Measurements from ENCODE around the gene DEPDC4.
"Not testable (repeated sequence)": the region's sequence is repeated elsewhere in the genome, so short reads cannot be mapped to it uniquely, and the experiment has no call there.

The DEPDC4 gene

DNA sequence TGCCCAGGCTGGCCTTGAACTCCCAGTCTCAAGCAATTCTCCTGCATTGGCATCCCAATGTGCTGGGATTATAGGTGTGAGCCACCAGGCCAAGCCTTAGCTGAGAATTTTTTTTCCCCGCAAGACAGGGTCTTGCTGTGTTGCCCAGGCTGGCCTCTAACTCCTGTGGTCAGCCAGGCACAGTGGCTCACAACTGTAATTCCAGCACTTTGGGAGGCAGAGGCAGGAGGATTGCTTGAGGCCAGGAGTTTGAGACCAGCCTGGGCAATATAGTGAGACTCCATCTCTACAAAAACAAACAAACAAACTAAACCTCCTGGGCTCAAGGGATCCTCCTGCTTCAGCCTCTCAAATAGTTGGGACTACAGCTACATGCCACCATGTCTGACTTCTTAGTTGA is 27.3 kb downstream of the DEPDC4 start:
- no peak for TF ChIP-seq ZNF274 (IDR thresholded peaks at IDR 0.05; ENCODE audit: low read depth, low read length)
- no peak overlapping the region for H3K4me3 ChIP-seq (ENCODE audit: low read length)

DNA sequence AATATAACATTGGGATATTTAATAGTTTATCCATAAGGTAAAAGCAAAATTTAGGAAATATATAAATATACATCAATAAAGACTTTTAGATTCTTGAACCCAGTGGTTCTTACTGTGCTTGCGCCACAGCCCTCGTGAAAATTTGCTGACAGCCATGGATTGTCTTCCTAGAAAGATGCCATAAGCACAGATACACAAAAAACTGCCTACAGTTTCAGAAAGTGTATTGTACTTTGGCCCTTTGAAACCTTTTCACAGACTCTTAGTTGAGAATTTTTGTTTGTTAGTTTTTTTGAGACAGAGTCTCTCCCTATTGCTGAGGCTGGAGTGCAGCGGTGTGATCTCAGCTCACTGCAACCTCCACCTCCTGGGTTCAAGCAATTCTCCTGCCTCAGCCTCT is 28.1 kb downstream of the DEPDC4 start:
- H3K4me3 ChIP-seq (ENCODE audit: low read length) = no peak overlapping the region
- no peak for TF ChIP-seq ZNF274 (IDR thresholded peaks at IDR 0.05; ENCODE audit: low read depth, low read length)

DNA sequence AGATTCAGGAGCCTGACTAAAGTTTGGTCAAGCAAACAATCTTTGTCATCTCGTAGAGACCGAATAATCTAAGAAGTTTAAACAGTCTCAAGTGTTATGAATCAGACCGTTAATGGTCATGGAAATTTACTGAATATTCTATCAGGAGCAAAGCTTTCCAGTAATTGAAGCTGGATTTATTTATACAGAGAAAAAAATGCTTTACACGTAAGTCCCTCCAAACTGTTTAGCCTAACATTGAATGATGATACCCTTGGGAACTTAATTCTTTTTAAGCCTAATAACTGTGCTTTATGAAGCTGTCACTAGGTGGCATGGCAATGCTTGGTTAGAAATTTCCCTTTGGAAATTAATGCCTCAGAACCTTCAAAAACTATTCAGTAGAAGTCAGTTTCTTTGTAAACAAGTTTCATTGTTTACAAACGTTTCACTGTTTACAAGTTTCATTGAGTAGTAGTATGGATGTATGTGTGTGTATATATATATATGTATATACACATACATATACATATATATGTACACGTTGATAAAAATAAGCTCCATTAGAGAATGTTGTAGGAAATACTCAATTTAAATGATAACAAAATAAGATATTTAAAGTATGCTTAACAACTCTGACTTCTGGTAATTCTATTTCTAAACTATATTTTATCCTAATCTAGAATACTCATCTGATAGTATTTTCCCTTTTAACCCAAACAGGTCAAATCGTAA is 32.1 kb downstream of the DEPDC4 start:
- TF ChIP-seq ZNF274 (IDR thresholded peaks at IDR 0.05; ENCODE audit: low read depth, low read length) = no peak
- no peak overlapping the region for H3K4me3 ChIP-seq (ENCODE audit: low read length)

DNA sequence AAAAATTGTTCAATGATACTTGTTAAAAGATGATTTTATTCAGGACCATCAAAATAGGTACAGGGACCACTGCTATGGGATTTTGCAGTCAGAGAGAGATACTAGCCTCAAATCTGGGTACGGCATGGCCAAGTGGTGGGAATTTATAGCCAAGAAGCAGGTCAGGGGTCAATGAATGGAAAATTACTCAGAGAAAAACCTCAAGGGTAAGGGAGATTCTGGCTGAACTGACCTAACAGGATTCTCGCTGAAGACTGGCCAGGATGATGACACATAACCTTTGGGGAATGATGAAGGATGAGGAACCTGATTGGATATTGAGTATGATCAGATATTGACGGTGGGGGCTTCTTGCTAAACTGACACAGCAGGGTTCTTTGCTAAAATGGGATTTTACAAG is 32.7 kb downstream of the DEPDC4 start:
- H3K4me3 ChIP-seq (ENCODE audit: low read length) = no peak overlapping the region
- TF ChIP-seq ZNF274 (IDR thresholded peaks at IDR 0.05; ENCODE audit: low read depth, low read length) = no peak

DNA sequence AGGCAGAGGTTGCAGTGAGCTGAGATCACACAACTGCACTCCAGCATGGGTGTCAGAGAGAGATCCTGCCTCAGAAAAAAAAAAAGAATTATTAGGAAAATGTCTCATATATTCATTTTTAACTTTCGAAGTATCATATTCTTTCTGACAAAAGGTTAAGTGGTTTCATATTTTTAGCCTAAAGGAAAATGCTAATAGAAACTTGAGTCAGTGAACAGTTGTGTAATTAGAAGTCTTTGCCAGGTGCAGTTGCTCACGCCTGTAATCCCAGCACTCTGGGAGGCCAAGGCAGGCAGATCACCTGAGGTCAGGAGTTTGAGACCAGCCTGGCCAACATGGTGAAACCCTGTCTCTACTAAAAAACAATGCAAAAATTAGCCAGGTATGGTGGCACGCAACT is 35.0 kb downstream of the DEPDC4 start:
- H3K4me3 ChIP-seq (ENCODE audit: low read length) = not testable (repeated sequence)

DNA sequence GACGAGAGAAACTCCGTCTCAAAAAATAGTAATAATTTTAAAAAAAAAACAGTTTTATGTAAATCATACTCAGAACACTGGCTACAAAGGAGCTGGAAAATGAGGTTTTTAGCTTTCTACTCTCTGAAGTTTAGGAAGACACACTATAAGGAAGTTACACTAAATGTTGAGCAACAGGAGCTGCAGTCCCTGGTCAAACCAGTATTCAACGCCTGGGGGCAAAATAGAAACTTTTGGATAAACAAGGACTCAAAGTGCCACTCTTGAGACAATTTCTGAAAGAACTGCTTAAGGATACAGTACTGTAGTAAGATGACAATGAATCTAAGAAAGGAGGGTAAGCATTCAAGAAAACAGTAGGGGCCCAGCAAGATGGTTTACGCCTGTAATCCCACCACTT is 37.0 kb downstream of the DEPDC4 start:
- H3K4me3 ChIP-seq (ENCODE audit: low read length) = no peak overlapping the region
- TF ChIP-seq ZNF274 (IDR thresholded peaks at IDR 0.05; ENCODE audit: low read depth, low read length) = no peak

DNA sequence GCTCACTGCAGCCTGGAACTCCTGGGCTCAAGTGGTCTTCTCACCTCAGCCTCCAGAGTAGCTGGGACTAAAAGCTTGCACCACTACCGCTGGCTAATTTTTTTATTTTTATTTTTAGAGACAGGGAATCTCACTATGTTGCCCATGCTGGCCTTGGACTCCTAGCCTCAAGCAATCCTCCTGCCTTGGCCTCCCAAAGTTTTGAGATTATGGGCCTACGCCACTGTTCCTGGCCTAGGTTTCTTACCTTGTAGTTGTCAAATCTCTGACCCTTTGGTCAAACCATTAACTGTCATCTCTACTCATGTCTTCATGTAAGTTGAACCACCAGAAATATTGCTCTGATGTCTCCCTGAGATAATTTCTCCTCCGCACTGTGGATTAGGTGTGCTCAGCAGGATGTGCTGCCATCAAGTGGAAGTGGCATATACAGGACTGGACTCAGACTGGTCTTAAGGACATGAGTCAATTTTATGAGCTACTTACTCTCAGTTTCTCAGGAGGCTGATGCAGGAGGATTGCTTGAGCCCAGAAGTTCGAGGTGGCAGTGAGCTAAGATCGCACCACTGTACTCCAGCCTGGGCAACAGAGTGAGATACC is 37.7 kb downstream of the DEPDC4 start:
- H3K4me3 ChIP-seq (ENCODE audit: low read length) = no peak overlapping the region
- TF ChIP-seq ZNF274 (IDR thresholded peaks at IDR 0.05; ENCODE audit: low read depth, low read length) = no peak

DNA sequence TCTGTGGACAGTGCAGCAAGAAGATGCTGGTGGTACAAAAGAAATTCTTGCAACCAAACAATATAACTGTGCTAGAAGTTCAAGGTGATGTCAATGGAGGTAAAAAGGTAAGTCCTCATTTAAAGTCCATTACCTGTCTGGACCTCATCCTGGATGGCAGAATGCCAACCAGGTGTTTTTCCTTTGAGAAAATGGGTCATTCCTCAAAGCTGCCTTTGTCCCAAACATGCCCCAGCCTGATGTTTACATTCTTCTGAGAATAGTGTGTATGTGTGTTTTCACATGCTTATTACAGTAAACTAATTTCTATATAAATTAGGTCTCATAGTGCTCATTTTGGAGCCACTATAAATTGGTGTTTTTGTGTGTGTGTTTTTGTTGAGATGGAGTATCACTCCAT is 41.4 kb downstream of the DEPDC4 start:
- TF ChIP-seq ZNF274 (IDR thresholded peaks at IDR 0.05; ENCODE audit: low read depth, low read length) = no peak
- H3K4me3 ChIP-seq (ENCODE audit: low read length) = no peak overlapping the region

DNA sequence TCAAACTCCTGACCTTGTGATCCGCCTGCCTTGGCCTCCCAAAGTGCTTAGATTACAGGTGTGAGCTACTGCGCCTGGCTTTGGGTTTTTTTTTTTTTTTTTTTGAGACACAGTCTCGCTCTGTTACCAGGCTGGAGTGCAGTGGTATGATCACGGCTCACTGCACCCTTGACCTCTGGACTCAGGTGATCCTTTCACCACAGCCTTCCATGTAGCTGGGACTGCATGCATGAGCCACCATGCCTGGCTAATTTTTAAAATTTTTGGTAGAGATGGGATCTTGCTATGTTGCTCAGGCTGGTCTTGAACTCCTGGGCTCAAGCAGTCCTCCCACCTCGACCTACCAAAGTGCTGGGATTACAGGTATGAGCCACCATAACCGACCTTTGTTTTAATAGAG is 44.7 kb downstream of the DEPDC4 start:
- H3K4me3 ChIP-seq (ENCODE audit: low read length) = not testable (repeated sequence)

DNA sequence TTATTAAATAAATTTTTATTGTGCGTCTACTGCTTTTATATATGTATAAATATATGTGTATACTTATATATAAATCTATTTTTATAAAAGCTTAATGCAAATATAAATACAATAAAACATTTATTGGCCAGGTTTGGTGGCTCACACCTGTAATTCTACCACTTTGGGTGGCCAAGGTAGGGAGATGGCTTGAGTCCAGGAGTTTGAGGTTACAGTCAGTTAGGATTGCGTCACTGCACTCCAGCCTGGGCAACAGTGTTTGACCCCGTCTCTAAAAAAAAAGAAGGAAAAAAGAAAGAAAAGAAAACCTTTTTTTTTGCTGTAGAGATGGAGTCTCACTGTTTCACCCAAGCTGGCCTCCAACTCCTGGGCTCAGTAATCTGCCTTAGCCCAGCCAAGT is 45.4 kb downstream of the DEPDC4 start:
- no peak overlapping the region for H3K4me3 ChIP-seq (ENCODE audit: low read length)
- no peak for TF ChIP-seq ZNF274 (IDR thresholded peaks at IDR 0.05; ENCODE audit: low read depth, low read length)

DNA sequence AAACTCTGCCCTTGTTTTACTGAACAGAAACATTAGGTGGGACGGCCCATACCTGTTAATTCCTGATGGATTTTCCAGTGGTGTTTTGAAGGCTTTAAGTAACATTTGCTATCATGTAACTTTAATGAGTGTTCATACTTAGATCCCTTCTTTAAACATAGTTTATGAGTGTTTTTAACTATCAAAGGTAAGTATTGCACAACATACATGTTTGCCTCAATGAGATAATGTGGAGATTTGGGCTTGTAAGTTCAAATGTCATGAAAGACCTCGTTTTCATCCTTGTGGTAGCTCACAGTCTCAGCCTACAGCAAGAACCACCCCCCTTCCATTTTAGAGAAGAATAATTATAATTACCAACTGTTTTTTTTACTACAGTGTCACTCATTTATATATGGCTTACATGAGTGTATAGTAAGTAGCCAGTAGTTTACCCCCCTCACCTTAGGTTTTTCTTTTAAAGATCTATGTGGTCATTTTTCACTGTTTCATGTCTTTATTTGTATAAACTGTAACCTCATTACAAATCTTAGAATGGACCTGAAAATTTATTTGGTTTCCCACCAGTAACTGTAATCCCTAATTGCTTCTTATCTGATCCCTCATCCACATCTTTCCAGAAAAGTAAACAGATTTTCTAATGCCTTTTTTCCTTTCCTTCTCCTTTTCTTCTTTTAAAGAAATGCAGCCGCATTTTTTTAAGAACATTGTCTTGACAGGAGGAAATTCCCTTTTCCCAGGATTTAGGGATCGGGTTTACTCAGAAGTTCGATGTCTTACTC is 47.4 kb downstream of the DEPDC4 start:
- no peak overlapping the region for H3K4me3 ChIP-seq (ENCODE audit: low read length)
- no peak for TF ChIP-seq ZNF274 (IDR thresholded peaks at IDR 0.05; ENCODE audit: low read depth, low read length)

DNA sequence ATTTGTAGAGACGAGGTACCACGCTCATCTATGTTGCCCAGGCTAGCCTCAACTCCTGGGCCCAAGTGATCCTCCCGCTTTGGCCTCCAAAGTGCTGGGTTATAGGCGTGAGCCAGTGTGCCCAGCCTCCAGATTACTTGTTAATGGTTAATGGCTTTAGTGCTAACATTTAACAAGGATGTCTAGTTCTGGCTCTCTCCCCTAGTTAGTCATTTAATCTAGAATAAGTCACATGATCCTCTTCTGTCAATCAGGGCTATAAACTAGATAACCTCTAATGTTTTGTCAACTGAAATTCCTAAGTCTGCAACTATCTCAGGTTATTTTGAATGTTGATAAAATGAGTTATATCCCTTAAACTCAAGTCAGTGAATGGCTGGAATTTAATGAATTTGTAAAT is 50.5 kb downstream of the DEPDC4 start:
- no peak overlapping the region for H3K4me3 ChIP-seq (ENCODE audit: low read length)
- no peak for TF ChIP-seq ZNF274 (IDR thresholded peaks at IDR 0.05; ENCODE audit: low read depth, low read length)

DNA sequence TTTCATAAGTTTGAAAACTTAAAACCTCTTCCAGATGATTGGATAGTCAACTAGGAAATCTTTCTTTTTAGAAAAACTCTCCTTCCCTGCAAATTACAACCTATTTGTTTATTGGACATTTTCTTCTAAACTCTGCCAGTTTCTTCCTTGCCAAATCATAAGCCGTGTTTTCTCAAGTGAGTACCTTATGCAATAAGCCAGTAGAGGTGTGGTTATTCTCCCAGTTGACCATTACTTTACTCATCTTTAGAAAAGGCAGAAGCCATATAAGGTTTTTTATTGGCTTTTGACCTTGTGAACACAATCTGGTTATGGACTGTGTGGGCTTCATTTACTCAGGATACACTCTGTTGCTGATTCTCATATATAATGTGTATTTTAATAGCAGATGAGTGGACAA is 51.7 kb downstream of the DEPDC4 start:
- H3K4me3 ChIP-seq (ENCODE audit: low read length) = no peak overlapping the region
- no peak for TF ChIP-seq ZNF274 (IDR thresholded peaks at IDR 0.05; ENCODE audit: low read depth, low read length)

DNA sequence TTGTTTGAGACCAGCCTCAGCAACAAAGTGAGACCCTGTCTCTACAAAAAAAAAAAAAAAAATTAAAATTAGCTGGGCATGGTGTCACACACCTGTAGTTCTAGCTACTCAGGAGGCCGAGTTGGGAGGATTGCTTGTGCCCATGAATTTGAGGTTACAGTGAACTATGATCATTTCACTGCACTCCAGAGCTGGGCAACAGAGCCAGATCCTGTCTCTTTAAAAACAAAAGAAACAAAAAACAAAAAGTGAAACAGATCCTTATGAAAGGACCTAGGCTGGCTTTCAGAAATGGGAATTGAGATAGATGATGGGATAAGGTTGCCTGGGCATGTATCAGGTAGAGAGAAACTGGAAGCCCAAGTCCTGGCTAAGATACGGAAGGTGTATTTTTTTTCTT is 52.4 kb downstream of the DEPDC4 start:
- no peak overlapping the region for H3K4me3 ChIP-seq (ENCODE audit: low read length)
- TF ChIP-seq ZNF274 (IDR thresholded peaks at IDR 0.05; ENCODE audit: low read depth, low read length) = no peak
